Thyroid gland (tissue), 4 donors: ENCODE measurements around the gene SPRED2. TPM values are rescaled to one million over a fixed set of nuclear protein-coding genes. Genes with fewer than 3 reads are reported as not detected.

Experiments
- DNase-seq, 2 donors: peaks; one replicate each; pipeline ENCODE4 v3.0.0-alpha.2; 2019
- H3K27ac ChIP-seq, 3 donors: fragments of 200-600 bp; sonication (generic); 1 replicate in 2 of 3; 2 replicates in 1 of 3; pipeline ENCODE4 v1.5.1; 2016 to 2019; ENCODE audit warnings: mild to moderate bottlenecking in 1 of 3, moderate library complexity in 1 of 3
- H3K27me3 ChIP-seq: fragments of 200-600 bp; sonication (generic); one replicate; pipeline ENCODE4 v1.5.1; 2019
- H3K36me3 ChIP-seq, 2 donors: fragments of 200-600 bp; sonication (generic); one replicate each; pipeline ENCODE4 v1.5.1; 2016 to 2019
- H3K4me1 ChIP-seq, 2 donors: fragments of 200-600 bp; sonication (generic); one replicate each; pipeline ENCODE4 v1.5.1; 2017 to 2019
- H3K4me3 ChIP-seq, 3 donors: fragments of 200-600 bp; sonication (generic); replicated peaks in 1 of 3; 1 replicate in 2 of 3; 2 replicates in 1 of 3; pipeline ENCODE4 v1.5.1; 2016; ENCODE audit warnings: mild to moderate bottlenecking in 1 of 3
- H3K9me3 ChIP-seq: fragments of 200-600 bp; sonication (generic); one replicate; pipeline ENCODE4 v1.5.1; 2017
- CTCF ChIP-seq, 6 experiments: fragments of 200-600 bp in 3 of 6; fragments of 450-650 bp in 3 of 6; sonication (generic) in 3 of 6; IDR thresholded peaks; one replicate each; pipeline ENCODE4 v1.5.1; 2016 to 2019; ENCODE audit warnings: antibody characterized with exemption in 6 of 6, mild to moderate bottlenecking in 2 of 6, inconsistent platforms in 1 of 6, moderate library complexity in 1 of 6
- POLR2A ChIP-seq, 2 donors: fragments of 450-650 bp; IDR thresholded peaks; one replicate each; pipeline ENCODE4 v1.6.1; 2017; ENCODE audit warnings: antibody characterized with exemption in 2 of 2, mild to moderate bottlenecking in 2 of 2, moderate library complexity in 1 of 2
- WGBS, 2 donors: methylation state at CpG; one replicate each; pipeline ENCODE4 v1.1.5; 2017; 5-methylcytosine and 5-hydroxymethylcytosine counted together
- intact Hi-C: fragments of 100-400 bp; cut with DNase I; formaldehyde crosslinking; loops from one replicate; pipeline ENCODE4 v1.15.1; 2023
- total RNA-seq, 4 donors: library from RNA; depleted of rRNA; stranded (reverse); fragments of >200 nt; gene quantifications; one replicate each; pipeline ENCODE4 v1.2.3, GENCODE V29; 2016

SPRED2 gene
- total RNA-seq, 4 donors from 2014 or later: 18.8 to 44.0 (median 25.4) TPM

GRCh38 chr2:65436824-65437221 is 4.4 kb upstream of the SPRED2 start:
- intact Hi-C loops: loop anchor here (10.0 kb wide), 3 partner anchors 52 to 172 kb away; no protein-coding TSS in a partner anchor
- Histone ChIP-seq H3K27ac (peak overlapping the region; percentile 96 to 97 (median 97)), H3K4me3 (peak overlapping the region in 2 of 3 donors; percentile 61 to 74), H3K27me3 (no peaks in the 10 kb centered on the region), H3K4me1 (peaks cover 10 to 25% of the 10 kb centered on the region in 2 donors), H3K36me3 (no peaks in the 10 kb centered on the region), H3K9me3 (no peaks in the 10 kb centered on the region)
- DNase-seq: no peak
- TF ChIP-seq CTCF (IDR thresholded peaks at IDR 0.05) (no peak), POLR2A (IDR thresholded peaks at IDR 0.05) (no peak)
- WGBS, 2 donors: 11 to 12% methylated on average over 12 of the region's 12 CpGs

DNA sequence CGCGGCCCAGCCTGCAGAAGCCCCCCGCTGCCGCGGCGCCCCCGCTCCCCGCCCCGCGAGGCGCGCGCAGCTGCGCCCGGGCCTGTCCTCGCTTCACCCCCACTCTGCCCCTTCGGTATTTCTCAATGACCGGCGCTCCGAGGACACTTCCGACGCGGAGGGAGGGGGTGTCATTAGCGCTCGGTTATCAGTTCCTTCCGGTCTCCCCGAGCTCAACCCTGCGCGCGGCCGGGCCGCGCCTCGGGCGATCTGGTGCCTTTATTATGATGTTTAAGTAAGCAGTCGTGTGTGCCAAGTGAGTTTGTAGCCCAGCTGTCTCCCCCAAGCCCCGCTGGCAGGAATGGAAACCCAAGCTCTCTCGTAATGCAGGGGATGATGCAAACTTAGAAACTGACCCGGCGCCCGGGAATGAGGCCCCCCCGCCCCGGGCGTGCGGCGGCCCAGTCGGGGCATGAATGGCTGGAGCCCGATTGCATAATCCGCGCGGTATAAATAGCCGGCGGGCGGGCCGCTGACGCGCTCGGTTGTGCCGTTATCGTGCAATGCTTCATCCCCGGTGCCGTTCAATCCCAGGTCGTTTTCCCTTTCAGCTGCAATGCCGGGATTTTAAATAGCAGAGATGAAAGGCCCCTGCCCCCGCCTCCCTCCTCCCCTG is 3.9 kb upstream of the SPRED2 start:
- no peaks in the 10 kb centered on the region for H3K9me3 ChIP-seq
- H3K4me1 ChIP-seq: peaks cover 10 to 25% of the 10 kb centered on the region in 2 donors
- no peaks in the 10 kb centered on the region for H3K36me3 ChIP-seq
- TF ChIP-seq CTCF (IDR thresholded peaks at IDR 0.05) (no peak), POLR2A (IDR thresholded peaks at IDR 0.05) (peak in 1 of 2 donors; percentile 63)
- peak; percentile 87 for DNase-seq
- H3K27me3 ChIP-seq: no peaks in the 10 kb centered on the region
- intact Hi-C loops: loop anchor here (10.0 kb wide), 3 partner anchors 51 to 171 kb away; no protein-coding TSS in a partner anchor
- peak overlapping the region; percentile 96 to 97 (median 97) for H3K27ac ChIP-seq
- peak overlapping the region; percentile 13 to 74 (median 61) for H3K4me3 ChIP-seq
- WGBS, 2 donors: 0 to 1% methylated on average over 22 to 28 of the region's 65 CpGs

GRCh38 chr2:65435625-65436168 is 3.3 kb upstream of the SPRED2 start:
- H3K27ac ChIP-seq: peak overlapping the region; percentile 96 to 97 (median 97)
- 0 to 5% methylated on average over 10 to 15 of the region's 42 CpGs for WGBS, 2 donors
- peak overlapping the region; percentile 13 to 74 (median 61) for H3K4me3 ChIP-seq
- H3K9me3 ChIP-seq: no peaks in the 10 kb centered on the region
- TF ChIP-seq POLR2A (IDR thresholded peaks at IDR 0.05): peak in 1 of 2 donors; percentile 65
- peak in 2 of 6 experiments; percentile 8 to 33 for TF ChIP-seq CTCF (IDR thresholded peaks at IDR 0.05)
- H3K4me1 ChIP-seq: peaks cover 10 to 25% of the 10 kb centered on the region in 2 donors
- no peaks in the 10 kb centered on the region for H3K36me3 ChIP-seq
- no peaks in the 10 kb centered on the region for H3K27me3 ChIP-seq
- intact Hi-C loops: loop anchor here (10.0 kb wide), 3 partner anchors 51 to 171 kb away; no protein-coding TSS in a partner anchor
- DNase-seq: peak; percentile 89 to 91

DNA sequence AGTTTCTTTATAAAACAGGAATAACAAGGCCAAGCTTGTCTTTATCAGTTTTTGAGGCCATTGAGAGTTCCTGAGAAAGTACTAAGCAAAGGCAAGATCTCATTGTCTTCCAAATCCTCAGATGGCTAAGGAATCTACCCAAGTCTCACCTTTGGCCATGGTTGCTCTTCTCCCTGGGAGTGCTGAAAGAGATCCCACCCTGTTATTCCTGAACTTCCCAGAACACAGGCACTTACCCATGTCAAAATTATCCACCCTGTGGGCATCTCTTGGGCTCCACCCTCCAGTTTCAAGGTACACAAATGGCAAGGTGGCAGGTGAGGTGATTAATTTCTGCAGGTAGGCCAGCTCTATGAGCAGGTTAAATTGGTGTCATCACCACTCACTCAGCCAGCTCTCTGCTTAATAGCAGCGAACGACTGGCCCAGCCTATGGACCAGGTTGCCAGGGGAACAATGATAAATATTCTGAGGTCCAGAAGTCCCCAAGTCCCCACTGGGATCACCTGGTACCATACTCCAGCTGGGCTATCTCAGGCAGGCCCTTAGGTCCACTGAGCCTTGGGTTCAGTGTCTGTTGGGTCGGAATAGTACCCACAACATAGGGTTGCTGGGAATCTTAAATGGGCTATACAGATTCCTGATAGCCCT is 2.3 kb upstream of the SPRED2 start:
- H3K4me1 ChIP-seq: peaks cover 18 to 32% of the 10 kb centered on the region in 2 donors
- H3K4me3 ChIP-seq: no peak overlapping the region
- peak overlapping the region in 2 of 3 donors; percentile 96 to 97 for H3K27ac ChIP-seq
- 69 to 86% methylated on average over 2 to 3 of the region's 3 CpGs for WGBS, 2 donors
- H3K27me3 ChIP-seq: no peaks in the 10 kb centered on the region
- no peaks in the 10 kb centered on the region for H3K36me3 ChIP-seq
- DNase-seq: no peak
- TF ChIP-seq CTCF (IDR thresholded peaks at IDR 0.05) (no peak), POLR2A (IDR thresholded peaks at IDR 0.05) (no peak)
- H3K9me3 ChIP-seq: no peaks in the 10 kb centered on the region
- intact Hi-C loops: loop anchor here (10.0 kb wide), 3 partner anchors 50 to 170 kb away; no protein-coding TSS in a partner anchor
